CD4-positive, alpha-beta T cell (primary cell): ENCODE data around the gene RAPGEF2. TPM values are rescaled to one million over a fixed set of nuclear protein-coding genes. Genes with fewer than 3 reads are reported as not detected.
"Not testable (repeated sequence)": the region's sequence is repeated elsewhere in the genome, so short reads cannot be mapped to it uniquely, and the experiment has no call there.

Source experiments
- ATAC-seq: fragments of 200-7000 bp; cut with Tn5 transposase; one replicate; pipeline ENCODE4 v1.10.0; 2022; ENCODE audit warnings: mild to moderate bottlenecking; ENCODE audit not compliant: poor library complexity
- CTCF ChIA-PET: fragments of 350-600 bp; sonication (Branson Sonifier 250); formaldehyde crosslinking; loops from one replicate; lab custom pipeline; 2021; ENCODE audit warnings: antibody characterized with exemption, inconsistent platforms; lab: Charles Lee
- POLR2A ChIA-PET: fragments of 350-600 bp; sonication (Branson Sonifier 250); formaldehyde crosslinking; loops from one replicate; lab custom pipeline; 2021; ENCODE audit warnings: antibody characterized with exemption, inconsistent platforms; lab: Charles Lee
- DNase-seq, 14 experiments: peaks; one replicate each; pipeline ENCODE4 v3.0.0-alpha.2; 2013 to 2020; ENCODE audit warnings: mixed read lengths in 2 of 14
- H3K27ac ChIP-seq, 2 donors: one replicate each; pipeline versions ENCODE4 v1.5.1 to v1.7.0; 2013; ENCODE audit warnings: low read length in 2 of 2, low read depth in 1 of 2, mild to moderate bottlenecking in 1 of 2
- H3K27me3 ChIP-seq, 2 experiments: 1 replicate in 1 of 2; 2 replicates in 1 of 2; pipeline versions ENCODE4 v1.6.1 to v1.7.0; 2013; ENCODE audit warnings: low read length in 2 of 2, control low read depth in 1 of 2, mild to moderate bottlenecking in 1 of 2, moderate library complexity in 1 of 2; ENCODE audit not compliant: insufficient read depth in 2 of 2, control insufficient read depth in 1 of 2
- H3K36me3 ChIP-seq: one replicate; pipeline ENCODE4 v1.6.1; 2013; ENCODE audit warnings: low read length, control low read depth; ENCODE audit not compliant: insufficient read depth
- H3K4me1 ChIP-seq: one replicate; pipeline ENCODE4 v1.6.1; 2013; ENCODE audit warnings: low read length, control low read depth; ENCODE audit not compliant: insufficient read depth
- H3K4me3 ChIP-seq: one replicate; pipeline ENCODE4 v1.5.1; 2013; ENCODE audit warnings: mild to moderate bottlenecking, low read length, moderate library complexity
- H3K9me3 ChIP-seq, 2 experiments: 1 replicate in 1 of 2; 2 replicates in 1 of 2; pipeline versions ENCODE4 v1.6.1 to v1.7.0; 2013; ENCODE audit warnings: low read length in 2 of 2, mild to moderate bottlenecking in 2 of 2, control low read depth in 1 of 2, moderate library complexity in 1 of 2; ENCODE audit not compliant: control insufficient read depth in 1 of 2, insufficient read depth in 1 of 2
- H3K27ac Mint-ChIP-seq: one replicate; pipeline ENCODE4 v1.8.0; 2020; ENCODE audit warnings: mixed read lengths
- H3K27me3 Mint-ChIP-seq: one replicate; pipeline ENCODE4 v1.8.0; 2021; ENCODE audit warnings: mixed read lengths
- H3K36me3 Mint-ChIP-seq: one replicate; pipeline ENCODE4 v1.8.0; 2021; ENCODE audit warnings: low read depth, mixed read lengths
- H3K4me1 Mint-ChIP-seq: one replicate; pipeline ENCODE4 v1.8.0; 2021; ENCODE audit warnings: low read depth, mixed read lengths
- H3K4me3 Mint-ChIP-seq: one replicate; pipeline ENCODE4 v1.8.0; 2020; ENCODE audit warnings: mild to moderate bottlenecking, mixed read lengths
- H3K9me3 Mint-ChIP-seq: one replicate; pipeline ENCODE4 v1.8.0; 2020; ENCODE audit warnings: mixed read lengths
- CTCF ChIP-seq: fragments of 200-600 bp; IDR thresholded peaks from one replicate; pipeline ENCODE4 v1.8.0; 2022; ENCODE audit warnings: antibody characterized with exemption, mild to moderate bottlenecking
- intact Hi-C, 2 experiments: fragments of 100-400 bp; cut with DNase I in 1 of 2; cut with micrococcal nuclease in 1 of 2; formaldehyde crosslinking; loops; one replicate each; pipeline versions ENCODE4 v1.15.1 to v1.9.0; 2023 to 2025; cut with DNase I, micrococcal nuclease
- total RNA-seq, 174 experiments: library from RNA in 2 of 174; stranded (reverse) in 2 of 174; gene quantifications; one replicate each; pipeline ENCODE4 v1.2.3 and lab custom pipeline; 2021 to 2026

RAPGEF2 gene
- total RNA-seq, 2 experiments from 2014 or later, result 25.6 to 26.4 TPM

GRCh38 chr4:159307929-159308328, 205.1 kb downstream of the RAPGEF2 start:
- Mint-ChIP-seq H3K9me3 (no peaks in the 10 kb centered on the region), H3K36me3 (peaks cover 20% of the 10 kb centered on the region), H3K27ac (no peak overlapping the region), H3K4me1 (no peaks in the 10 kb centered on the region), H3K4me3 (no peak overlapping the region), H3K27me3 (no peaks in the 10 kb centered on the region)
- TF ChIP-seq CTCF, result no peak
- Histone ChIP-seq H3K4me1 (no peaks in the 10 kb centered on the region), H3K9me3 (no peaks in the 10 kb centered on the region), H3K36me3 (no peaks in the 10 kb centered on the region), H3K27me3 (no peaks in the 10 kb centered on the region), H3K27ac (no peak overlapping the region), H3K4me3 (no peak overlapping the region)
- DNase-seq (no peak), ATAC-seq (no peak)
- intact Hi-C loops, result no loop called here
- ChIA-PET CTCF (no interaction called here), POLR2A (no interaction called here)

- no peak for ATAC-seq
- H3K4me1 Mint-ChIP-seq, result no peaks in the 10 kb centered on the region
- CTCF ChIA-PET, result no interaction called here
- no peak overlapping the region for H3K27ac Mint-ChIP-seq
- Histone ChIP-seq H3K4me3 (no peak overlapping the region), H3K36me3 (no peaks in the 10 kb centered on the region), H3K9me3 (no peaks in the 10 kb centered on the region), H3K27me3 (no peaks in the 10 kb centered on the region), H3K4me1 (no peaks in the 10 kb centered on the region), H3K27ac (no peak overlapping the region)
- H3K27me3 Mint-ChIP-seq, result no peaks in the 10 kb centered on the region
- peaks cover 22% of the 10 kb centered on the region for H3K36me3 Mint-ChIP-seq
- intact Hi-C loops, result no loop called here
- DNase-seq, result no peak
- POLR2A ChIA-PET, result no interaction called here
- H3K9me3 Mint-ChIP-seq, result no peaks in the 10 kb centered on the region
- no peak for TF ChIP-seq CTCF
- no peak overlapping the region for H3K4me3 Mint-ChIP-seq
Observed at GRCh38 chr4:159308566-159309340, 205.9 kb downstream of the RAPGEF2 start.

- H3K4me1 Mint-ChIP-seq, result no peaks in the 10 kb centered on the region
Observed at GRCh38 chr4:159312236-159312635, 209.4 kb downstream of the RAPGEF2 start.

GRCh38 chr4:159315879-159316278, 213.0 kb downstream of the RAPGEF2 start:
- H3K9me3 Mint-ChIP-seq, H3K27ac ChIP-seq, CTCF ChIA-PET: not testable (repeated sequence)

More at GRCh38 chr4:159312236-159312635, 209.4 kb downstream of the RAPGEF2 start:
- POLR2A ChIA-PET, result no interaction called here
- Mint-ChIP-seq H3K27ac (no peak overlapping the region), H3K4me3 (no peak overlapping the region), H3K27me3 (no peaks in the 10 kb centered on the region), H3K9me3 (no peaks in the 10 kb centered on the region), H3K36me3 (peaks cover 31% of the 10 kb centered on the region)
- intact Hi-C loops, result no loop called here
- Histone ChIP-seq H3K27ac (no peak overlapping the region), H3K9me3 (no peaks in the 10 kb centered on the region), H3K27me3 (no peaks in the 10 kb centered on the region), H3K4me1 (no peaks in the 10 kb centered on the region), H3K4me3 (no peak overlapping the region), H3K36me3 (peaks cover 4% of the 10 kb centered on the region)
- CTCF ChIA-PET, result no interaction called here
- ATAC-seq (no peak), DNase-seq (peak in 1 of 14 experiments; percentile 7)
- no peak for TF ChIP-seq CTCF

More at GRCh38 chr4:159315879-159316278, 213.0 kb downstream of the RAPGEF2 start:
- H3K36me3 ChIP-seq, DNase-seq, H3K4me1 Mint-ChIP-seq, H3K4me1 ChIP-seq, POLR2A ChIA-PET, H3K4me3 Mint-ChIP-seq, H3K27me3 ChIP-seq, H3K9me3 ChIP-seq, intact Hi-C loops, H3K4me3 ChIP-seq, ATAC-seq, H3K27me3 Mint-ChIP-seq, H3K27ac Mint-ChIP-seq: not testable (repeated sequence)
- H3K36me3 Mint-ChIP-seq, result peaks cover 34% of the 10 kb centered on the region
